Transverse colon (tissue), 4 donors: ENCODE data around the gene SYTL5. TPM values are rescaled to one million over a fixed set of nuclear protein-coding genes. Genes with fewer than 3 reads are reported as not detected.

ENCODE experiments used
- DNase-seq: peaks from one replicate; pipeline ENCODE4 v3.0.0-alpha.2; 2019
- H3K27ac ChIP-seq, 4 donors: fragments of 200-600 bp; sonication (generic); 2 replicates each; pipeline ENCODE4 v1.5.1; 2016 to 2018; ENCODE audit warnings: inconsistent platforms in 4 of 4
- H3K27me3 ChIP-seq: fragments of 200-600 bp; sonication (generic); 2 replicates; pipeline ENCODE4 v1.5.1; 2017; ENCODE audit warnings: inconsistent platforms
- H3K36me3 ChIP-seq, 4 donors: fragments of 200-600 bp; sonication (generic); 2 replicates each; pipeline ENCODE4 v1.5.1; 2017 to 2019; ENCODE audit warnings: inconsistent platforms in 4 of 4
- H3K4me1 ChIP-seq, 4 donors: fragments of 200-600 bp; sonication (generic); 2 replicates each; pipeline ENCODE4 v1.5.1; 2017 to 2020; ENCODE audit warnings: inconsistent platforms in 4 of 4
- H3K4me3 ChIP-seq, 4 donors: fragments of 200-600 bp; sonication (generic); 1 replicate in 1 of 4; 2 replicates in 3 of 4; pipeline versions ENCODE4 v1.5.1 to v1.6.1; 2017 to 2019; ENCODE audit warnings: inconsistent platforms in 4 of 4
- H3K9me3 ChIP-seq, 2 donors: fragments of 200-600 bp; sonication (generic); 2 replicates each; pipeline ENCODE4 v1.5.1; 2017 to 2019; ENCODE audit warnings: inconsistent platforms in 2 of 2
- EP300 ChIP-seq: sonication (generic); formaldehyde crosslinking; IDR thresholded peaks from one replicate; pipeline ENCODE4 v1.6.1; 2017; ENCODE audit warnings: antibody characterized with exemption, low read depth
- POLR2A ChIP-seq: fragments of 450-650 bp; IDR thresholded peaks from one replicate; pipeline ENCODE4 v1.6.1; 2016; ENCODE audit warnings: antibody characterized with exemption, mild to moderate bottlenecking, moderate library complexity
- POLR2AphosphoS5 ChIP-seq, 3 donors: sonication (generic); formaldehyde crosslinking; IDR thresholded peaks; one replicate each; pipeline ENCODE4 v1.6.1; 2016; ENCODE audit warnings: antibody characterized with exemption in 3 of 3
- WGBS, 2 donors: methylation state at CpG; one replicate each; pipeline ENCODE4 v1.1.5; 2018; ENCODE audit warnings: low coverage in 1 of 2; 5-methylcytosine and 5-hydroxymethylcytosine counted together
- in situ Hi-C, 4 donors: fragments of 200-750 bp; cut with MboI; loops; one replicate each; pipeline versions ENCODE4 v1.15.0 to v1.15.1; 2017; ENCODE audit warnings: low sequenced_read_pairs in 3 of 4, low pct_ligation_motif_present in 1 of 4, low pct_unique_long_range_greater_than_20kb in 1 of 4
- intact Hi-C: fragments of 100-400 bp; cut with DNase I; formaldehyde crosslinking; loops from one replicate; pipeline ENCODE4 v1.15.1; 2023; ENCODE audit warnings: low total_unique reads
- total RNA-seq, 4 donors: library from RNA; depleted of rRNA; stranded (reverse); fragments of >200 nt; gene quantifications; one replicate each; pipeline ENCODE4 v1.1.0, GENCODE V29; 2016
- TF ChIP-seq, protein P1 (sequence below), 5 experiments: fragments of 200-600 bp in 3 of 5; fragments of 450-650 bp in 2 of 5; sonication (generic) in 3 of 5; IDR thresholded peaks; 1 replicate in 2 of 5; 2 replicates in 3 of 5; pipeline ENCODE4 v1.5.1; 2016 to 2017; ENCODE audit warnings: antibody characterized with exemption in 5 of 5, inconsistent platforms in 3 of 5, mild to moderate bottlenecking in 2 of 5, moderate library complexity in 1 of 5

SYTL5 gene
- total RNA-seq, 4 donors from 2014 or later = 0.60 to 8.1 (median 5.5) TPM

DNA sequence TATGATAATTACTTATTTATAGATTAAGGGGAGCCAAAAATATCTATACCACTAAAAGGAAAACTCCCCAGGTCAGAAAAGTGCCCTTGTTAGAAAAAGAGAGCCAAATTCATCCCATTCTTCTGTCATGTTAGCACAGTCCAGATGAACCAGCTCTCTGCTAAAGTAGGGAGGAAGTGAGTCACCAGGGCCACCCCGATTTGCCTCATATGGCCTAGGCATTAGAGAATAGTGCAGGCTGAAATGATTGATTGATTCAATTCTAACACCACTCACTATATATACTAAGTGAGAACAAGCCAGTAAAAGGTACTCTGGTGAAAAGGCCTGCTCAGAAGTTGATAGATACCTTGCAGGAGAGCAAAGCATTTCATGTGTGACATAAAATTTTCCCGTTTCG lies 119.8 kb downstream of the SYTL5 start:
- no peaks in the 10 kb centered on the region for H3K27me3 ChIP-seq
- intact Hi-C loops = no loop called here
- in situ Hi-C loops = no loop called here
- no peaks in the 10 kb centered on the region for H3K36me3 ChIP-seq
- no peak overlapping the region for H3K4me3 ChIP-seq
- H3K4me1 ChIP-seq = no peaks in the 10 kb centered on the region
- H3K27ac ChIP-seq = no peak overlapping the region
- no peaks in the 10 kb centered on the region for H3K9me3 ChIP-seq
- DNase-seq = no peak
- TF ChIP-seq, protein P1, sequence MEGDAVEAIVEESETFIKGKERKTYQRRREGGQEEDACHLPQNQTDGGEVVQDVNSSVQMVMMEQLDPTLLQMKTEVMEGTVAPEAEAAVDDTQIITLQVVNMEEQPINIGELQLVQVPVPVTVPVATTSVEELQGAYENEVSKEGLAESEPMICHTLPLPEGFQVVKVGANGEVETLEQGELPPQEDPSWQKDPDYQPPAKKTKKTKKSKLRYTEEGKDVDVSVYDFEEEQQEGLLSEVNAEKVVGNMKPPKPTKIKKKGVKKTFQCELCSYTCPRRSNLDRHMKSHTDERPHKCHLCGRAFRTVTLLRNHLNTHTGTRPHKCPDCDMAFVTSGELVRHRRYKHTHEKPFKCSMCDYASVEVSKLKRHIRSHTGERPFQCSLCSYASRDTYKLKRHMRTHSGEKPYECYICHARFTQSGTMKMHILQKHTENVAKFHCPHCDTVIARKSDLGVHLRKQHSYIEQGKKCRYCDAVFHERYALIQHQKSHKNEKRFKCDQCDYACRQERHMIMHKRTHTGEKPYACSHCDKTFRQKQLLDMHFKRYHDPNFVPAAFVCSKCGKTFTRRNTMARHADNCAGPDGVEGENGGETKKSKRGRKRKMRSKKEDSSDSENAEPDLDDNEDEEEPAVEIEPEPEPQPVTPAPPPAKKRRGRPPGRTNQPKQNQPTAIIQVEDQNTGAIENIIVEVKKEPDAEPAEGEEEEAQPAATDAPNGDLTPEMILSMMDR (IDR thresholded peaks at IDR 0.05) = no peak
- TF ChIP-seq POLR2AphosphoS5 (IDR thresholded peaks at IDR 0.05) = no peak
- no peak for TF ChIP-seq EP300
- TF ChIP-seq POLR2A = no peak
- WGBS, 2 donors = 73 to 100% methylated on average over 2 to 3 of the region's 3 CpGs

DNA sequence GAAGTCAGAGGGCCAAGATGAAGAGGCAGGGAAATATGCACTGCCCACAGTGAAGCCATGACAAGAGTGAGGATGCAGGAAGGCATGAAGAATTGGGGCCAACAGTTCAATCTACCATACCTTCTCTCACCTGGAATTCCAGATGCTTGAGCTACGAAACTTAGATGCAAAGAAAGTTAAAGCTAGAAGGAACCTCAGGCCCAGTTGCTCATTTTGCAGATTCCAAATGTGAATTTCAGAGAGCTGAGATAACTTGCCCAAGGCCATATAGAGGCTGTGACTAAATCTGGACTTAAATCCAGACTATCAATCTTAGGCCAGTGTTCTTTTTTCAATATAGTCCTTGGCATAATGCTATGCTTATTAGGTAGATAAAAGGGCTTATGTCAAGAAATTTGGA lies 121.6 kb downstream of the SYTL5 start:
- intact Hi-C loops = no loop called here
- no peak for DNase-seq
- no peak overlapping the region for H3K27ac ChIP-seq
- H3K27me3 ChIP-seq = no peaks in the 10 kb centered on the region
- H3K4me1 ChIP-seq = no peaks in the 10 kb centered on the region
- TF ChIP-seq POLR2AphosphoS5 (IDR thresholded peaks at IDR 0.05) (no peak), EP300 (no peak), POLR2A (no peak)
- TF ChIP-seq, protein P1 (IDR thresholded peaks at IDR 0.05) = no peak
- no peaks in the 10 kb centered on the region for H3K36me3 ChIP-seq
- in situ Hi-C loops = no loop called here
- no peak overlapping the region for H3K4me3 ChIP-seq
- no peaks in the 10 kb centered on the region for H3K9me3 ChIP-seq
- WGBS, 2 donors = 71% methylated on average over 1 of the region's 1 CpG; no CpG with 5 or more reads in 1 of the 2 donors

GRCh38 chrX:38129366-38129765 lies 123.0 kb downstream of the SYTL5 start:
- DNase-seq = no peak
- TF ChIP-seq POLR2A (no peak), EP300 (no peak), POLR2AphosphoS5 (IDR thresholded peaks at IDR 0.05) (no peak)
- TF ChIP-seq, protein P1 (IDR thresholded peaks at IDR 0.05) = no peak
- in situ Hi-C loops (no loop called here), intact Hi-C loops (no loop called here)
- Histone ChIP-seq H3K4me1 (no peaks in the 10 kb centered on the region), H3K36me3 (no peaks in the 10 kb centered on the region), H3K4me3 (no peak overlapping the region), H3K9me3 (no peaks in the 10 kb centered on the region), H3K27ac (no peak overlapping the region), H3K27me3 (no peaks in the 10 kb centered on the region)

- TF ChIP-seq, protein P1 (IDR thresholded peaks at IDR 0.05) = no peak
- TF ChIP-seq EP300 = no peak
- intact Hi-C loops = no loop called here
- Histone ChIP-seq H3K9me3 (no peaks in the 10 kb centered on the region), H3K27ac (no peak overlapping the region), H3K36me3 (no peaks in the 10 kb centered on the region), H3K4me1 (no peaks in the 10 kb centered on the region), H3K4me3 (no peak overlapping the region), H3K27me3 (no peaks in the 10 kb centered on the region)
- no peak for DNase-seq
- in situ Hi-C loops = no loop called here
- 56% methylated on average over 2 of the region's 2 CpGs; no CpG with 5 or more reads in 1 of the 2 donors for WGBS, 2 donors
These were observed 132.0 kb downstream of the SYTL5 start for GRCh38 chrX:38138157-38138891.
